ENCODE results near the gene DENND2A.

DNA sequence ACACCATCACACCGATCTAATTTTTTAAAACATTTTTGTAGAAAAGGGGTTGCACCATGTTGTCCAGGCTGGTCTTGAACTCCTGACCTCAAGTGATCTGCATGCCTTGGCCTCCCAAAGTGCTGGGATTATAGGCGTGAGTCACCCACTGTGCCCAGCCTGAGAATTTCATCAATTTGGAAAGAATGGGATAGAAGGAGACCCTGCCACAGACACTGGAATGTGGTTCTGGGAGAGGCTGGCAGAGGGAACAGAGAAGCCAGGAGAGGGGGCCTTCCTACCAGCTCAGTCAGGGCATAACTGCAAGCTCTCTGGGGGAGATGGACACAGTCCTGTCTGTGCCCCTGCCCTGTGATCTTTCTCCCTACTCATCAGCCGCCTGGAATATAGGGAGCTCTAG, 119.2 kb downstream of the DENND2A start:
- TF ChIP-seq POLR2AphosphoS5 (IDR thresholded peaks at IDR 0.05) (no peak), EP300 (IDR thresholded peaks at IDR 0.05) (no peak), POLR2A (IDR thresholded peaks at IDR 0.05) (no peak)
